ENCODE results near the gene CACNA2D1.
A peak's percentile ranks its signal among the peaks of the same experiment; 100 is the strongest.
"Not testable (repeated sequence)": the region's sequence is repeated elsewhere in the genome, so short reads cannot be mapped to it uniquely, and the experiment has no call there.

CACNA2D1 gene

GRCh38 chr7:82445271-82445670 lies 1.7 kb upstream of the CACNA2D1 start:
- Histone ChIP-seq H3K4me1 (ENCODE audit: insufficient read depth, low read length) (peaks cover 11% of the 10 kb centered on the region), H2AFZ (ENCODE audit: low read depth, low read length) (no peak overlapping the region), H3K36me3 (ENCODE audit: insufficient read depth, low read length) (no peaks in the 10 kb centered on the region), H3K27me3 (ENCODE audit: insufficient read depth, low read length) (peaks cover 16% of the 10 kb centered on the region), H3K4me3 (ENCODE audit: low read length) (no peak overlapping the region), H3K9me3 (ENCODE audit: low read length) (no peaks in the 10 kb centered on the region)

DNA sequence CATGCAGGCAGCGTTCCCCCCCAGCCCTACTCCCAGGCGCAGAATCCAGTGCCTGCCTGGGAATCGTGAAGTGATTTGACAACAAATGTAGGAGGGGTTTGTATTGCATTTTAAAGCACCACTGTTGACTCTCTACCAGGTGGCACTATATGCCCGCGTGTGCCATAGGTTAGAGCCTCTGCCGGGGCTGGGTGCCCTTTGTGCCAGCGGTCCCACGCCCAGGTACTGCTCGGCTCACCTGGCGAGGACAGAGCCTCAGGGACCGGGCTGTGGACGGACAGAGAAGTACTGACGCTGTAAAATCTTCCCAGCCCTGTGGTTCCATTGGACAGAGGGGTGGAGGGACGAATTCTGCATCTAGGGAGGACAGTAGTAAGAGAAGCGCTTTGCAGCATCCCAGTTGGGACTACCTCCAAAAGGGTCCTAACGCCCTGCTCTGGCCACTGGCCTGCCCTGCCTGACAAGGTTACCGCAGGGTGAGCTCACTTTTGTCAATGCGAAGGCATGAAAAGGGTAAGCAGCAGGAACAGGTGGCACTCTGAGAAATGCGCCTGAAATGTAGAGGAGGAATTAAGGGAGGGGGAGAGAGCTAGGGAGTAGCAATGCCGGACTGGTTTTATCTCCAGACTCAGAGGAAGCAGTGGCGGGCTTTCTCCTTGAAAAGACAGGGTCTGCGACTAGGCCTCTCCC lies 788 bp upstream of the CACNA2D1 start:
- peak overlapping the region; percentile 65 for H3K4me3 ChIP-seq (ENCODE audit: low read length)
- no peaks in the 10 kb centered on the region for H3K9me3 ChIP-seq (ENCODE audit: low read length)
- H2AFZ ChIP-seq (ENCODE audit: low read depth, low read length), result peak overlapping the region; percentile 90
- peaks cover 11% of the 10 kb centered on the region for H3K4me1 ChIP-seq (ENCODE audit: insufficient read depth, low read length)
- H3K27me3 ChIP-seq (ENCODE audit: insufficient read depth, low read length), result peaks cover 16% of the 10 kb centered on the region
- no peaks in the 10 kb centered on the region for H3K36me3 ChIP-seq (ENCODE audit: insufficient read depth, low read length)

DNA sequence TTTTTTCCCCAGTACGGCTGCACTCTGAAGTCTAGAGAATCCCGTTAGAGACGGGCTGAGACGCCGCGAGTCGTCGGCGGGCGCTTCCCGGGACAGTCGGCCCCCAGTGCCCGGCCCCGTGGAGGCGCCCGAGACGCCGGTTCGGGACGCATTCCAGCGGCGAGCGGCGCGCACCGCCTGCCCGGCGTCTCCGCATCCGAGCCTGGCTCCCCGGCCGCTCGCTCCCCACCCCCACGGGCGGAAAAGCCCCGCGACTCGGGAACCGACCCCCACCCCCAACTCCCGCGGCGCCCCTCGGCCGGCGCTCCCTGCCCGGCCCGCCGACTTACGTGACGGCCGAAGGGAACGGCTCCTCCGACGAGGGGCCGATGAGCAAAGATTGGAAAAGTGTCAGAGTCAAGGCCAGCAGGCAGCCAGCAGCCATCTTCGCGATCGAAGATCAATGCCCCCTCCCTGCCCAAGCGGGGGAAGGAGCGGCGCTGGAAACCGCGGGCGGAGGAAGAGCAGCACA lies 486 bp downstream of the CACNA2D1 start:
- H3K9me3 ChIP-seq (ENCODE audit: low read length), result no peaks in the 10 kb centered on the region
- peaks cover 16% of the 10 kb centered on the region for H3K27me3 ChIP-seq (ENCODE audit: insufficient read depth, low read length)
- no peaks in the 10 kb centered on the region for H3K36me3 ChIP-seq (ENCODE audit: insufficient read depth, low read length)
- peak overlapping the region; percentile 94 for H2AFZ ChIP-seq (ENCODE audit: low read depth, low read length)
- peak overlapping the region; percentile 65 for H3K4me3 ChIP-seq (ENCODE audit: low read length)
- peaks cover 11% of the 10 kb centered on the region for H3K4me1 ChIP-seq (ENCODE audit: insufficient read depth, low read length)

- Histone ChIP-seq H3K36me3 (ENCODE audit: insufficient read depth, low read length) (no peaks in the 10 kb centered on the region), H3K4me3 (ENCODE audit: low read length) (peak overlapping the region; percentile 65), H3K27me3 (ENCODE audit: insufficient read depth, low read length) (peaks cover 16% of the 10 kb centered on the region), H3K4me1 (ENCODE audit: insufficient read depth, low read length) (peaks cover 11% of the 10 kb centered on the region), H3K9me3 (ENCODE audit: low read length) (no peaks in the 10 kb centered on the region), H2AFZ (ENCODE audit: low read depth, low read length) (peak overlapping the region; percentile 94)
Observed at GRCh38 chr7:82442492-82443035, 1.0 kb downstream of the CACNA2D1 start.

DNA sequence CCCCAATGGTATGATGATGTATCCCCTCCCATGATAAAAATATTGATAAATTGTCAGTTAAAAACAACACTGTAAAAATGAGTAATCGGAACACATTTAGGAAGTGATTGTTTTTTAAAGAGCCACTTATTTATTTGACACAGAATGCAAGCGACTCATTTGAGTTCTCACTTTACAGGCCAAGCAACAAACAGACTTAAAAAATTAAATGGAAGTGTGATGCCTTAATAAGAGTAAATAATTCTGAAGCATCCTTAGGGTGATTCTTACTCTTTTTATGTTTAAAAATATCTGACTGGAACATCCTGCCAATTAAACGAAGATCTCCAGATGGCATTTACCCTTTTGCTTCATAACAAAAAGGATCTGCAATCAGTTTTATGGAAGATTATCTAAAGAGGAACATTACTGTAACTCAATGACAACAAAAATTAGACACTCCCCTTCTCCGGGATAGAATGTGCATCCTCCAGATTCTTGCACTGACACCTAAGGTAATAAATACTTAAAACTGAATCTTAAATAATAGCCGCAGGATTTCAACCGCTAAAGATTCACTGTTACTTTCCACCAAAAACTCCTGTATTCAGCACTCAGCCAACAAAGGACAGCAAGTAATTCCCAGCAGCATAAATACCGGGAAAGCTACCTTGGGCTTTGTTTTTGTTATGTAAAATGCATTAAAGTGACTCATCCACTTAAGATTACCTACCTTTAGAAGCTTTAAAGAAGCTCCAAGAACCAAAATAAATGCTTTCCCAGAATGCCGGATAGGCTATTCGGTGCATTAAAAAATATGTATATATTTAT lies 1.7 kb downstream of the CACNA2D1 start:
- Histone ChIP-seq H3K4me1 (ENCODE audit: insufficient read depth, low read length) (peaks cover 11% of the 10 kb centered on the region), H3K9me3 (ENCODE audit: low read length) (no peaks in the 10 kb centered on the region), H2AFZ (ENCODE audit: low read depth, low read length) (no peak overlapping the region)

DNA sequence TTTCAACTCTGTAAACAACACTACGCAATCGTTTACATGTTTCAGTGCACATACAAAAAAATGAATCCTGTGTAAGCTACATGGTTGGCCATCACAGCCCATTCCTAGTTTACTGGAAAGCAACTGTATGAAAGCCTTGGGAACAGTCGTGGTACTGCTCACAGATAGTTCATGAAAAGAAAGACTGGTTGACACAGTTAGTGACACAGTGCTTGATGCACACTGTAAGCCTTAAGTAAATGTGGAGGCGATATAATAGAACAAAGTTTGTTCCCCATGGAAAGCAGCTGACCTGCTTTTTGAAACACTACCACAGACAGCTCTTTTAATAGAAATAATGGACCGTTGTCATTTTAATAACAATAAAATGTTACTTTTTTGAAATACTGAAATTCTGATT lies 5.1 kb downstream of the CACNA2D1 start:
- Histone ChIP-seq H3K9me3 (ENCODE audit: low read length) (peaks cover 2% of the 10 kb centered on the region), H3K4me1 (ENCODE audit: insufficient read depth, low read length) (peaks cover 3% of the 10 kb centered on the region), H3K4me3 (ENCODE audit: low read length) (no peak overlapping the region), H3K36me3 (ENCODE audit: insufficient read depth, low read length) (no peaks in the 10 kb centered on the region), H3K27me3 (ENCODE audit: insufficient read depth, low read length) (peaks cover 10% of the 10 kb centered on the region), H2AFZ (ENCODE audit: low read depth, low read length) (no peak overlapping the region)

More for the DNA sequence above, 1.7 kb downstream of the CACNA2D1 start:
- H3K4me3 ChIP-seq (ENCODE audit: low read length), result peak overlapping the region; percentile 65
- H3K36me3 ChIP-seq (ENCODE audit: insufficient read depth, low read length), result no peaks in the 10 kb centered on the region
- peaks cover 16% of the 10 kb centered on the region for H3K27me3 ChIP-seq (ENCODE audit: insufficient read depth, low read length)

GRCh38 chr7:82435769-82436168 lies 7.8 kb downstream of the CACNA2D1 start:
- Histone ChIP-seq H2AFZ (ENCODE audit: low read depth, low read length) (no peak overlapping the region), H3K4me1 (ENCODE audit: insufficient read depth, low read length) (no peaks in the 10 kb centered on the region), H3K27me3 (ENCODE audit: insufficient read depth, low read length) (peaks cover 2% of the 10 kb centered on the region), H3K36me3 (ENCODE audit: insufficient read depth, low read length) (no peaks in the 10 kb centered on the region), H3K4me3 (ENCODE audit: low read length) (no peak overlapping the region), H3K9me3 (ENCODE audit: low read length) (peaks cover 2% of the 10 kb centered on the region)

GRCh38 chr7:82434275-82435022 lies 9.1 kb downstream of the CACNA2D1 start:
- Histone ChIP-seq H3K4me1 (ENCODE audit: insufficient read depth, low read length) (no peaks in the 10 kb centered on the region), H3K9me3 (ENCODE audit: low read length) (peaks cover 2% of the 10 kb centered on the region), H3K4me3 (ENCODE audit: low read length) (no peak overlapping the region), H2AFZ (ENCODE audit: low read depth, low read length) (no peak overlapping the region), H3K36me3 (ENCODE audit: insufficient read depth, low read length) (no peaks in the 10 kb centered on the region), H3K27me3 (ENCODE audit: insufficient read depth, low read length) (peaks cover 2% of the 10 kb centered on the region)

DNA sequence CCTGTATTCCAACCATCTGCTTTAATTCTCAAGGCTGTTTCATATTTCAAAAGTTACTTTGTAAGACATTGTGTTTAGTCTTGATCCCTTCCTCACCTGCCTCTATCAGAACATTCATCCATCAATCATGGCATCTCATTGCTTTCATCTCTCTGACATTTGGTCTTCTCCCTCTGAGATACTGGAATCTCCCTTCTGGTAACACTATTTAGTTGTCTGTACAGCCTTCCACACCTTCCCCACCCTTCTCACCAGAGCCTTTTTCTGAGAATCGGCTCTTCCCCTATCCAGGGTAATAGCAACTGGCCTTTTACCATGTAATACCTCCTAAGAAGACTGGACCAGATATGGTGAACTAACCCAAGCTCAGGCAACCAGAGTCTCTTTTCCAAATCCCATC lies 10.1 kb downstream of the CACNA2D1 start:
- H2AFZ ChIP-seq (ENCODE audit: low read depth, low read length), result no peak overlapping the region
- no peaks in the 10 kb centered on the region for H3K36me3 ChIP-seq (ENCODE audit: insufficient read depth, low read length)
- no peaks in the 10 kb centered on the region for H3K4me1 ChIP-seq (ENCODE audit: insufficient read depth, low read length)
- H3K27me3 ChIP-seq (ENCODE audit: insufficient read depth, low read length), result peaks cover 2% of the 10 kb centered on the region
- H3K4me3 ChIP-seq (ENCODE audit: low read length), result no peak overlapping the region
- H3K9me3 ChIP-seq (ENCODE audit: low read length), result peaks cover 2% of the 10 kb centered on the region

DNA sequence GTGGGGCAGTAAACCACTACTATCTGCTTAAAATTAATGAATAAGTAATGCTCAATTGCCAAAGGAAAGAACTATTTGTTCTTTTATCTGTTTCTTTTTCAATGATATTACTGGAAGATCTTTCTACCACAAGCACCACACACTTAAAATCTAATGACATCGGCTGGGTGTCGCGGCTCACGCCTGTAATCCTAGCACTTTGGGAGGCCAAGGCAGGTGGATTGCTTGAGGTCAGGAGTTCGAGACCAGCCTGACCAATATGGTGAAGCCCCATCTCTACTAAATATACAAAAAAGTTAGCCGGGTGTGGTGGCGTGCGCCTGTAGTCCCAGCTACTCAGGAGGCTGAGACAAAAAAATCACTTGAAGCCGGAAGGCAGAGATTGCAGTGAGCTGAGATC lies 10.8 kb downstream of the CACNA2D1 start:
- H3K9me3 ChIP-seq (ENCODE audit: low read length); H3K36me3 ChIP-seq (ENCODE audit: insufficient read depth, low read length); H3K27me3 ChIP-seq (ENCODE audit: insufficient read depth, low read length); H3K4me3 ChIP-seq (ENCODE audit: low read length); H2AFZ ChIP-seq (ENCODE audit: low read depth, low read length); H3K4me1 ChIP-seq (ENCODE audit: insufficient read depth, low read length): not testable (repeated sequence)

DNA sequence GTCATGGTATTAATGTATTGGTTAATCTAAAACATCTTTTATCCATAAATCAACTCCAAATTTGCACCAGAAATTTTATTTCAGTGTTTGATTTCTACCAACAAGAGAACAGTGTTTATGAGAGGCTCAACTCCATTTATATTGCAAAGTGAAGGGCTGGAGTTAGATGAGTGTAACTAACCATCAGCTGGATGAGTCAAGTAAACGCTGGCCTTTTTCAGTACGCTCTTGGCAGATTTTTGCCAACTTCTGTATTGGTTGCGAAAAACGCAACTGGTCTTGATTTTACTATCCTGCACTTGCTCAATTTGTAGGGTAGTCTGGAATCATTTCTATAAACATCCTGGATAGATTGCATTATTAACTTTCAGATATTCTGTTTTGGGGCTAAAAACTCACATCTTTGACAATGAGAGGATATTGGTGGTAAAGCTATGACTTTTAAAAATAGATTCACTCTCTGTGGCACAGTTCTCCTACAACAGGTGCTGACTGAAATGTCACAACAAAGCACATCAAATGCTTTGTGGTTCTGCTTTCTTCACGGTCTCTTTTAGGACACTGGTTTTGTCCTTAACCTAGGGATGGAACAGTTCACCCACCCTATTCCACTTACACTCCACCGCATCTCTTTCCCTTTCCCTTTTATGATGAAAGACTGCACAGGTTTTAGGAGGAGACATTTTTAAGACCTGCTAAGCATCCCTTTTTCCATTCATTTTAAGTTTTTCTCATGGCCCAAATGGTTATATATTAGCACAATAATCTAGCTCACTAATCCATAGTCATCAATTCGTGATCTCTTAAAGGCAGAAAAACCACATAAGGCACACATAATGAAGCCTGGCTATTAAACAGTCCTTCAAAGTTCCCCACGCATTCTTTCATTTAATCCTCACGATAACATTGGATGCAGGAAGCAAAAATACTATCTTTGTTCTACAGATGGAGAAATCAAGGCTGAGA lies 12.8 kb downstream of the CACNA2D1 start:
- Histone ChIP-seq H2AFZ (ENCODE audit: low read depth, low read length) (no peak overlapping the region), H3K9me3 (ENCODE audit: low read length) (peaks cover 2% of the 10 kb centered on the region), H3K36me3 (ENCODE audit: insufficient read depth, low read length) (no peaks in the 10 kb centered on the region), H3K4me3 (ENCODE audit: low read length) (no peak overlapping the region), H3K4me1 (ENCODE audit: insufficient read depth, low read length) (no peaks in the 10 kb centered on the region), H3K27me3 (ENCODE audit: insufficient read depth, low read length) (peaks cover 2% of the 10 kb centered on the region)

- no peak overlapping the region for H3K4me3 ChIP-seq (ENCODE audit: low read length)
- H3K27me3 ChIP-seq (ENCODE audit: insufficient read depth, low read length), result peaks cover under 1% of the 10 kb centered on the region
- H3K36me3 ChIP-seq (ENCODE audit: insufficient read depth, low read length), result no peaks in the 10 kb centered on the region
- H2AFZ ChIP-seq (ENCODE audit: low read depth, low read length), result no peak overlapping the region
- H3K4me1 ChIP-seq (ENCODE audit: insufficient read depth, low read length), result no peaks in the 10 kb centered on the region
- no peaks in the 10 kb centered on the region for H3K9me3 ChIP-seq (ENCODE audit: low read length)
Observed at GRCh38 chr7:82429408-82429807, 14.2 kb downstream of the CACNA2D1 start.

All from neuron (in vitro differentiated cells).